AG09319 (cell line): ENCODE results near the gene SAP30BP.

Source experiments
- DNase-seq: peaks from one replicate; pipeline ENCODE4 v3.0.0-alpha.2; 2010; ENCODE audit warnings: low read depth; ENCODE audit errors: extremely low read depth
- TF ChIP-seq, protein P1 (sequence below): IDR thresholded peaks from 2 replicates; pipeline ENCODE4 v1.5.1; 2011; ENCODE audit warnings: low read depth, mild to moderate bottlenecking, inconsistent platforms, low read length, moderate library complexity

SAP30BP gene

DNA sequence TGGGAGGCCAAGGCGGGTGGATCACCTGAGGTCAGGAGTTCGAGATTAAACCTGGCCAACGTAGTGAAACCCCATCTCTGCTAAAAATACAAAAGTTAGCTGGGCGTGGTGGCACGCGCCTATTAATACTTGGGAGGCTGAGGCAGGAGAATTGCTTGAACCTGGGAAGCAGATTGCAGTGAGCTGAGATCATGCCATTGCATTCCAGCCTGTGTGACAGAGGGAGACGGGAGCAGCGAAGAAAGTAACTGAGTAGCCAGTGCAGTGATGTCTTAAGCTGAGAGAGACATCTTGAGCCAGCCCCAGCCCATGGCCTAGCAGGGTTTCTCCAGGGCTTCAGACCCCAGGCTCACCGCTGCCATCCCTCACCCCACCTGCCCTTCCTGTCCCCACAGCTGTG, 43.8 kb upstream of the SAP30BP start:
- TF ChIP-seq, protein P1, sequence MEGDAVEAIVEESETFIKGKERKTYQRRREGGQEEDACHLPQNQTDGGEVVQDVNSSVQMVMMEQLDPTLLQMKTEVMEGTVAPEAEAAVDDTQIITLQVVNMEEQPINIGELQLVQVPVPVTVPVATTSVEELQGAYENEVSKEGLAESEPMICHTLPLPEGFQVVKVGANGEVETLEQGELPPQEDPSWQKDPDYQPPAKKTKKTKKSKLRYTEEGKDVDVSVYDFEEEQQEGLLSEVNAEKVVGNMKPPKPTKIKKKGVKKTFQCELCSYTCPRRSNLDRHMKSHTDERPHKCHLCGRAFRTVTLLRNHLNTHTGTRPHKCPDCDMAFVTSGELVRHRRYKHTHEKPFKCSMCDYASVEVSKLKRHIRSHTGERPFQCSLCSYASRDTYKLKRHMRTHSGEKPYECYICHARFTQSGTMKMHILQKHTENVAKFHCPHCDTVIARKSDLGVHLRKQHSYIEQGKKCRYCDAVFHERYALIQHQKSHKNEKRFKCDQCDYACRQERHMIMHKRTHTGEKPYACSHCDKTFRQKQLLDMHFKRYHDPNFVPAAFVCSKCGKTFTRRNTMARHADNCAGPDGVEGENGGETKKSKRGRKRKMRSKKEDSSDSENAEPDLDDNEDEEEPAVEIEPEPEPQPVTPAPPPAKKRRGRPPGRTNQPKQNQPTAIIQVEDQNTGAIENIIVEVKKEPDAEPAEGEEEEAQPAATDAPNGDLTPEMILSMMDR = no peak
- no peak for DNase-seq

DNA sequence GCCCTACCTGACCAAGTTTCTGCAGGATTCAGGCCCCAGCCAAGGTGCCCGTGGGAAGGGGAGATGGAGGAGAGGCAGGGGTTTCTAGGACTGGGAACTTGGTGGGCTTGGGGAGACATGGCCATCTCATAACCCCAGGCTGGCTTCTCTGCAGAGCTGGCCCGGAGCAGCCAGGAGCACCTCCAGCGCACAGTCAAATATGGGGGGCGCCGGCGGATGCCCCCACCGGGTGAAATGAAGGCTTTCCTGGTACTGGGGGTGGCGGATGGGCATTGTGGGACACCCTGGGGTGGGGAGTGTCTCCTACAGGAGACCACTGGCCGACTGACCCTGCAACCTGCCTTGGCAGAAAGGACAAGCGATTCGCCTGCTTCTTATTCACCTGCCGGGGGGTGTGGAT, 43.1 kb upstream of the SAP30BP start:
- no peak for DNase-seq
- TF ChIP-seq, protein P1 = no peak

DNA sequence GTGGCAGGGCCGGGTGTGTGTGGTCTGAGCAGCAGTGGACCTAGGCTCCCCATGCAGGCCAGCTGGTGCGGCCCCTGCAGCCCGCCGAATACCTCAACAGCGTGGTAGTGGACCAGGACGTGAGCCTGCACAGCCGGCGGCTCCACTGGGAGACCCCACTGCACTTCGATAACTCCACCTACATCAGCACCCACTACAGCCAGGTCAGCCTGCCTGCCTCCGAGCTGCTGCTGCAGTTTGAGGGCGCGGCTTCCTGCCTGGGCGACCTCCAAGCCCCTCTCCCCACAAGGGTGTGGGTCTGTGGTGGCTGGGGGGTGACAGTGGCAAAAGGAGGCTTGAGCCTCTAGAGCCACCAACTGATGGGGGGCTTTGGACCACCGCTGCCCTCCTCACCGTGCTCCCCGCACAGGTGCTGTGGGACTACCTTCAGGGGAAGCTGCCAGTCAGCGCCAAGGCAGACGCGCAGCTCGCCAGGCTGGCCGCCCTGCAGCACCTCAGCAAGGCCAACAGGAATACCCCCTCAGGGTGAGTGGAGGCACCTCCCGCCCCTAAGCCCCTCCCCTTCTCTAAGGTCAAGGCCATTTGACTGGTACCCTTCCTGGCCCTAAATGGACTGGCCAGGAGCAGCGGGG, 42.3 kb upstream of the SAP30BP start:
- TF ChIP-seq, protein P1 = no peak

DNA sequence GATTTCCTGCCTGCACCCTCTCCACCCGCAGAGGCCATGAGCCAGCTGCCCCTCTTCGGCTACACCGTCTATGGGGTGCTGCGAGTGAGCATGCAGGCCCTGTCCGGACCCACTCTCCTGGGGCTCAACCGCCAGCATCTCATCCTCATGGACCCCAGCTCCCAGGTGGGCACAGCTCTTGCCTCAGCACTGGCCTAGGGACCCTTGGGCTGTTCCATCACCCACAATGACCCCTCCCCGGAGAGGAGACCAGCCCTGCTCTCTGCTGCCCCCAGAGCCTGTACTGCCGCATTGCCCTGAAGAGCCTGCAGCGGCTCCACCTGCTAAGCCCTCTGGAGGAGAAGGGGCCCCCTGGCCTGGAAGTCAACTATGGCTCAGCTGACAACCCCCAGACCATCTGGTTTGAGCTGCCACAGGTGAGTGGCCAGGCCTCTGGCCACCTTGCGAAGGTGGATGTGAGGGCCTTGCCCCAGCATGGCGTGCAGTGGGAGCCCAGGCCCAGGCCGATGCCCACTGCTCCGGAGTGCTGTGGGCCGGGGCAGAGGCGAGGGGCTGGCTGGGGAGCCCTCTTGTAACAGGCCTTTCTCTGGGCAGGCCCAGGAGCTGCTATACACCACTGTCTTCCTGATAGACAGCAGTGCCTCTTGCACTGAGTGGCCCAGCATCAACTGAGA, 41.2 kb upstream of the SAP30BP start:
- no peak for DNase-seq
- TF ChIP-seq, protein P1 = peak; percentile 57

More for the DNA sequence above, 42.3 kb upstream of the SAP30BP start:
- DNase-seq = no peak

DNA sequence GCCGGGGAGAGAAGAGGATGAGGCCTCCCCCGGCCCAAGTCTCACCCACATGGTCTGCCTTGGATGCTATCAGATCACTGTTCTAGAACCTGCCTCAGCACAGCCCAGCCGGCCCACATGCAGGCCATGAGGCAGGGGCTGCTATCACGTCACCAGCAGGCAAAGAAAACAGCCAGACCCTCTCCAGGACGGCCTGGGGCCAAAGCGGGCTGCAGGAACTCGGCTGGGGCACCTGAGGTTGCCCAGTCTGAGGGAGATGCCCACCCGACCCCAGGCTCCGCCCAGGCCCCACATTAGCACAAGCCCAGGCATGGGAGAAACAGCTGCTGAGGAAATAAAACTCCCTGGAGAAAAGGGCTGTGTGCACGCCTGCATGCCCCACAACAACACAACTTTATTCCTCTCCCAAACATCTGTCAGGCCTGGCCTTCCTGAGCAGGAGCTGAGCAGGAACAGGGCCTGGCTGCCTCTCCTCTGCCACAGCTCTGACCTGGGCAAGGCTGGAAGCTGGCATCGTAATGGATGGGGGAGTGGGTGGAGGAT, 40.6 kb upstream of the SAP30BP start:
- no peak for DNase-seq
- TF ChIP-seq, protein P1 = no peak

DNA sequence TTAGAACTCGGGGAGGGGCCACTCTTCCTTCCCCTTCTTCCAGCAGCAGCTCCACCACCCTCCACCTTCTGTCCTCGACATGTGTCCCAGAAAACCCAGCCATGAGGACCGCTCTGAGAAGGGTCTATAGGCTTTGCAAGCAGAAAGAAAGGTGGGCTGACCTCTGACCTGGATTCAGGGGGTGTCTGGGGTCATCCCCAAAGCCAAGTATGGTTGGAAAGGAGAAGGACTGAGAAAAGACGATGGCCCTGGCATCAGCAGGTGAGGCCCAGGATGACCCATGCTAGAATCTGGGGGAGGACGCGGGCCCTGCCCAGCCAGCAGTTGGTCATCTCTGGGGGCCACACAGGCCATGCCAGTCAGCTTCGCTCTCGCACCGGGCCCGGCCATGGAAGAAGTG, 40.0 kb upstream of the SAP30BP start:
- no peak for DNase-seq
- TF ChIP-seq, protein P1 = no peak

DNA sequence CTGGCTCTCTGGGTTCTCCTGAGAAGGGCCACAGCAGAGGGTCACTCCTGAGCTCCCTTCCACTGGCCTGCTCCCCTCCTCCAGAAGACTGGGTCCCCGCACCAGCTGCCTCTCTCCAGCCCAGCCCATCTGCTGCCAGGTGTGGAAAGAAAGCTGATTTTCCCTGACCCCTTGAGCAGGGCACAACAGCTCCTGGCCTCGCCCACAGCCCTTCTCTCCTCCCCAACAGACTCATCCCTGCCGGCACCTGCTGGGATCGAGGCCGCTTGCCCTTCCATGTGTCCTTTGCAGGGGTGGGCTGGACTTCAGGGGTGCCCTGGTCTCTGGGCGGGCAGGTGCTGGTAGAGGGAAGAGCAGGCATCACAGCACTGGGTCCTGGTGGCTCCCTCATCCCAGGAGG, 38.7 kb upstream of the SAP30BP start:
- TF ChIP-seq, protein P1 = no peak
- DNase-seq = no peak
